Hepatocyte (in vitro differentiated cells): ENCODE data around the gene ASB16.

Experiments used
- EZH2 ChIP-seq: fragments of 200-600 bp; sonication (generic); IDR thresholded peaks from 2 replicates; pipeline ENCODE4 v1.6.1; 2016; ENCODE audit warnings: antibody characterized with exemption, mild to moderate bottlenecking, borderline replicate concordance
- EZH2phosphoT487 ChIP-seq: fragments of 200-600 bp; sonication (generic); IDR thresholded peaks from one replicate; pipeline ENCODE4 v1.6.1; 2018; ENCODE audit warnings: antibody characterized with exemption, mild to moderate bottlenecking, low read depth, moderate library complexity; ENCODE audit not compliant: unreplicated experiment, severe bottlenecking

DNA sequence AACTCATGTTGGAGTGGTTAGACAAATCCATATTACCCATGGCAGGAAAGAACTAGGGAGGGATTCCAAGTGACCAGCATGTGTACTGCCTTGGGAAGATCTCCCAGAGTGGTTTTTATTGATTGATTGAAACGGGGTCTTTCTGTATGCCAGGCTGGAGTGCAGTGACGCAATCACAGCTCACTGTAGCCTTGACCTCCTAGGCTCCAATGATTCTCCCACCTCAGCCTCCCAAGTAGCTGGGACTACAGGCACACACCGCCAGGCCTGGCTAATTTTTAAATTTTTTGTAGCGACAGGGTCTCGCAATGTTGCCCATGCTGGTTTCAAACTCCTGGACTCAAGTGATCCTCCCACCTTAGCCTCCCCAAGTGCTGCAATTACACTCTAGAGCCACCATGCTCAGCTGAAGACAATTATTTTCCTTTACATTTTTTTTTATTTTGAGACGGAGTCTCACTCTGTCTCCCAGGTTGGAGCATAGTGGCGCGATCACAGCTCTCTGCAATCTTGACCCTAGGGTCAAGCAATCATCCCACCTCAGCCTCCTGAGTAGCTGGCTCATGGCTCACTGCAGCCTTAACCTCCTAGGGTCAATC lies 13.8 kb downstream of the ASB16 start:
- TF ChIP-seq EZH2 (no peak), EZH2phosphoT487 (no peak)
